HG03354 (cell line): ENCODE results near the gene PKP2.
"Not testable (repeated sequence)": the region's sequence is repeated elsewhere in the genome, so short reads cannot be mapped to it uniquely, and the experiment has no call there.

ENCODE experiments used
- ATAC-seq: cut with Tn5 transposase; IDR thresholded peaks from one replicate; pipeline ENCODE4 v1.9.1; 2021; ENCODE audit warnings: mild to moderate bottlenecking; ENCODE audit not compliant: unreplicated experiment, poor library complexity, severe bottlenecking

Gene PKP2

DNA sequence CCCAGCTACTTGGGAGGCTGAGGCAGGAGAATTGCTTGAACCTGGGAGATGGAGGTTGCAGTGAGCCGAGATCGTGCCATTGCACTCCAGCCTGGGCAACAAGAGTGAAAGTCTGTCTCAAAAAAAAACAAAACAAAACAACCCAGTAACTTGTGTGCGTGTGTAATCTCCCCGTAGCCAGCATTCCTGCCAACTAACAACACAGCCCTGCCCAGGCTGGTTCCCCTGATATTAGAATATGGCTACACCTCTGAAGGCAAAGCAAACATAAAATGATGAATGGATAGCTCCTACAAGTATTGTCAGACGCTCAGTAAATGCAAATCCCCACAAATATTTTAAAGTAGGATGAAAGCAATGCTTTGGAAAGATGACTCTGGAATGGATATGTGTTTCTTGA, 24.2 kb downstream of the PKP2 start:
- not testable (repeated sequence) for ATAC-seq

DNA sequence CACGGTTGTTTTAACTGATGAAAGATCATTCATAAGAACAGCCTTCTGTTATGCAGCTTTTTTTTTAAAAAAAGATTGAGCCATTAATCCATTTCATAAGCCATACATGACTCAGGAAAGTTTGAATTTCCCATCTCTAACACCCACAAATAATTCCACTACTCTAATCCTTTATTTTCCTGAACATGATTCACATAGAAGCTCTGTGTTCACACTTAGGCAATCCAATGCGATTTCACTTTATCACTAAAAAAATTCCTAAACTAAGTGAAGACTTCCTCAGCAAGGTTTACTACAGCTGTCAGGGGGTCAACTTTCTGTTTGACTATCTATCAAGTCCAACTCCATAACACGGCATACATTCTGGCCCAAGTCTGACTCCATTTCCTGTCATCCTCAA, 25.9 kb downstream of the PKP2 start:
- no peak for ATAC-seq

DNA sequence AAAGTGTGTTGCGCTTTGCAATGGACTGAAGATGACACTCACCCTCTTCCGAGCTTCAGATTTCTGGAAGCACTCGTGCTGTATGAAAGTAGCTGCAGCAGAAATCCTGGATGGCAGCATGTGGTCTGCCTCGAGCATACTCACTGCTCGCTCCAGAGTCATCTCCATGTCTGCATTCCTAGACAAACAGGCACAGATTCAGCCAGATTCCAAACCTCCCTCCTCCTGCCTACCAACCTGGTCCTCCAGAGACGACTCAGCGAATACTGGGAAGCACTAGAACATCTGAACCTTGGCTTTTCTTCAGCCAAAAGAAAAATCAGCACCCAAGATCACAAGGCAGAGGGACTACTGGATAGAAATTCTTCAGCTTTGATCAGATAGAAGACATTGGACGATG, 27.7 kb downstream of the PKP2 start:
- ATAC-seq = no peak

DNA sequence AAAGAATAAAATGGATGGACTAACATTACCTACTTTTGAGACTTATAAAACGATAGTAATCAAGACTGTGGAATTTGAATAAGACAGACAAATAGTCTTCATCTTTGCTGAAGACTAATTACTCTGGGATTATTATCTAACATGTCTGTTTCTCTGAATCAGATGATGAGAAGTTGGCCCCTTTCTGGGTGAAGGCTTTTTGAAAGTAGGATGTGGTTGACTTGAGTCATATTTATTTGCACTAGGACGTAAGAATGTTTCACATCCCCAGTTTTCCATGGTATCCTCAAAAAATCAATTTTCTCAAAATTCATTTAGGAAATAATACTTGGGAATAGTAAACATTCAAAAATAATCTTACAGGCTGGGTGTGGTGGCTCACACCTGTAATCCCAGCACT, 31.8 kb downstream of the PKP2 start:
- ATAC-seq = no peak

DNA sequence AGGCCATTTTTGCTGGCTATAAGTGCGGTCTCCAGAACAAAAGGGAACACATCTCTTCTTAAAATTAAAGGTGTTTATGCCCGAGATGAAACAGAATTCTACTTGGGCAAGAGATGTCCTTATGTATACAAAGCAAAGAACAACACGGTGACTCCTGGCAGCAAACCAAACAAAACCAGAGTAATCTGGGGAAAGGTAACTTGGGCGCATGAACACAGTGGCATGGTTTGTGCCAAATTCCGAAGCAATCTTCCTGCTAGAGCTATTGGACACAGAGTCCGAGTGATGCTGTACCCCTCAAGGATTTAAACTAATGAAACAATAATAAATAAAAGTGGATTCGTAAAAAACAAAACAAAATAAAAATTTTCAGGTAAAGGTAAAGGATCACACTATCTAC, 33.4 kb downstream of the PKP2 start:
- no peak for ATAC-seq

DNA sequence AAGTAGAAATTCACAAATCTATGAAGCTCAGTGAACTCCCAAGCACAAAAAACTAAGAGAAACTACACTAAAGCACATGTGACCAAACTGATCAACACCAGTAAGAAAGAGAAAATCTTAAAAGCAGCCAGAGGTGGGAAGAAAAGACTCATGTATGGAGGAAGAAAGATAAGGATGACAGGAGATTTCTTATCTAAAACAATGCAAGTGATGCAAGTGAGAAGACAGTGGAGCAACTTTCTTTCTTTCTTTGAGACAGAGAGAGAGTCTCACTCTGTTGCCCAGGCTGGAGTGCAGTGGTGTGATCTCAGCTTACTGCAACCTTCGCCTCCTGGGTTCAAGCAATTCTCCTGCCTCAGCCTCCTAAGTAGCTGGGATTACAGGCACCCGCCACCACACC, 34.9 kb downstream of the PKP2 start:
- ATAC-seq = not testable (repeated sequence)

DNA sequence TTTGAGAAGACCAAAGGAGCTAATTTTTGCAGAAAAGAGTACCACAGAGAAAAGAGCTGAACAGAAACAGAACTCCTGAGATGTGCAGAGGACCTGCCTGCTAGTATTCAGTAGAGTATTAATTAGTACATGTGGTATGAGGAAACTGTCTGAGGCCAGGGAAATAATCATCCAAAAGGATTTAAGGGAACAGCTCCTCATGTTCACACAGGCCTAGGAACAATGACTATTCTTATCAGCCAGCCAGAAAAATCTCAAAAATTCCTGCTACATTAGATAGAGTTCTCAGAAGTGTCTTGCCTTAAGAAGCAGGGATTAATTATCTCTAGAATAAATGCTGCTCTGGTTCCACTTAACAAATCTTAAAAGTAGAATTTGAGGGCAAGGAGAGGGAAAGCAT, 36.4 kb downstream of the PKP2 start:
- no peak for ATAC-seq

DNA sequence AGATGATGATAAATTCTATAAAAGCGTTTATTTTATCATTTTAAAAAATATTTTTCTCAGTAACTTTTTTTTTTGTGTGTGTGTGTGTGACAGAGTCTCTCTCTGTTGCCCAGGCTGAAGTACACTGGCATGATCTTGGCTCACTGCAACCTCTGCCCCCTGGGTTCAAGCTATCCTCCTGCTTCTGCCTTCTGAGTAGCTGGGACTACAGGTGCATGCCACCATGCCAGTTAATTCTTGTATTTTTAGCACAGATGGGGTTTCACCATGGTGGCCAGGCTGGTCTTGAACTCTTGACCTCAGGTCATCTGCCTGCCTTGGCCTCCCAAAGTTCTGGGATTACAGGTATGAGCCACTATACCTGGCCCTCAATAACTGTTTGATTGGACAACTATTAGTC, 37.2 kb downstream of the PKP2 start:
- no peak for ATAC-seq

DNA sequence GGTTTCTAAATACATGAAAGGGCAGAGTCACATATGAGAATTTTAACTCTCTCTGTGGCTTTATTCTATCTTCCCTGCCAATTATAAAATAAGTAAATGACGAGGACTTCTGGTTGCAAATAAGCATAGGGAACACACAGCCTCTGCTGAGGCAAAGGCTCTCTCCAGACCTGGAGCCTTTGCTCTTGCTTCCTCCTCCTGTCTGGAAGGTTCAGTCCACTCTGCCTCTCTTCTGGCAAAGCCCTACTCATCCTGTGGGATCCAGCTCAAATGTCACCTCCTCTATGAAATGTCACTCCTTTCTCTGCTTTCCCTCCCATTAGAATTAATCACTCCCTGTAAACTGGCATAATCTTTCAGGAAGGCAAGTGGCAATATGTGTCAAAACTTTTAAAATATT, 41.9 kb downstream of the PKP2 start:
- no peak for ATAC-seq

DNA sequence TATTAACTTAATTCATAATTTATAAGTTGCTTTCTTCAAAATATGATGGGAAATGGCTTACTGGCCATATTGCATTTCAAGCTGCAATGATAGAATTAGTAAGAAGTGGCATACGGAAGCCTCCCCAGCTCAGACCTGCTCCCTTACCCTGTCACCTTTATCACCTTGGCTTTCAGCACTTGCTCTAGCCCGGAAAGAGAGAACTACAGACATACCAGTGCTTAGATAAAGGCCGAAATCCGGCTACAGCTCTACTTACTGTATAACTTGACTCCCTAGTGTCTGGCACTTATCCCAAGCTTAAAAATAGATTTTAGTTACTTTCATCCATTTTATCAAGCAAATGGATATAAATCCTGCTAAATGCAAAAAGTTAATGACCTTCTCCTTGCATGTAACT, 42.5 kb downstream of the PKP2 start:
- ATAC-seq = no peak

DNA sequence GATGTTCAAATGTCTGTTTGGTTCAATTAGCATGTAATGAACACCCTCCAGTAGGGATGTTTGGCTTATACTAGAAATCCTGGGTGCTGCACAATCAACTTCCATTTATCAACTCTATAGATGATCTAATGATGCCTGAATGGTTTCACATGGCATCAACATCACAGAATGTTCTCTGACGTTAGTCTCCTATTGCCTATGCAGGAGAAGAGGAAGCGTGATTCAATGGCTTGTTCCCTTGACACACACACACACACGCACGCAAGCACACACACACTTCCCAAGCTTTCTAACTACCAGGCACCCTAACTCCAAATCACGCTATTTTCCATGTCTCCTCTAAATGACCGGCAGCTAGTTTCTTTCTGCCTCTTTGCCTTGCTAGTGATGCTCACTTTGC, 49.3 kb downstream of the PKP2 start:
- no peak for ATAC-seq

DNA sequence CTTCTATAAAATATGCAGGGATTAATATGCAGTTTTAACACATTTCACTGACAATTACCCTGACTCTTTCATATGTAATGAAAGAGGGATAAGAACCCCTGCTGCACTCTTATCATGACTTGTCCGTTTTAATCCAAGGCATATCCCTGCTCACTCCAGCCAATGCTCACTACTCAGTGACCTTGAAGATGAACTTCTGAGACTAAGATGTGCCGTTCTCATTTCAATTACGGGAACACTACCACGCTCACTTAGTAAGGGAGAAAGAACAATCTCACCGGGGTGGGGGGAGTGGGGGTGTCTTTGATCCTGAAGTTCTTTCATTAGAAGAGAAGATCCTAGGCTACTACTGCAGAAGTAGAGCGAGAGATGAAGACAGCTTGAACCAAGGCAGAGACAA, 50.5 kb downstream of the PKP2 start:
- no peak for ATAC-seq

DNA sequence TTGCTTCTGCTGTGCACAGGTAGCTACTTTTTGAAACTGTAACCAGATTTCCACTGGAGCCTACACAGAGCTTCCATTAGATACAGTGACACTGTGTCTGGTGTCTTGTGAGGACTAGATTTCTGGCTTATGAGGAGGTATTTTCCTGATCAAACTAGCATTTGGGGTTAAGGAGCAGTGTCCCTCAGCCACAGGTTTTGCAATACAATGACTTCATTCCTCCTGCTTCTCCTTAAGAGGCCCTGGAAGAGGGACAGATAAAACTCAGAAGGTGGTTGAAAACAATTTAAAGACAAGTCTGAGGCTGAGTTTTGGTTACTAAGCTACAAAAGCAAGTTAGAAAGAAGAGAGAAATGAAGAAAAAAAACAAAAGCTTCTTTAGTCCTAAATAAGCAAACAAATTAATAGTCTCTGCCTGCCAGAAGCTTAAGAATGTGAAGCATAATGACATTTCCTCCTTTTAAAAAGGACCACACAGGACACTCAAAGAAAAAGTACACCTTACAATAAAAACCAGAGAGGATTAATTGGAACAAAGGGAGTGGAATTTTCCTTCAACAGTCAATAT, 53.0 kb downstream of the PKP2 start:
- no peak for ATAC-seq

DNA sequence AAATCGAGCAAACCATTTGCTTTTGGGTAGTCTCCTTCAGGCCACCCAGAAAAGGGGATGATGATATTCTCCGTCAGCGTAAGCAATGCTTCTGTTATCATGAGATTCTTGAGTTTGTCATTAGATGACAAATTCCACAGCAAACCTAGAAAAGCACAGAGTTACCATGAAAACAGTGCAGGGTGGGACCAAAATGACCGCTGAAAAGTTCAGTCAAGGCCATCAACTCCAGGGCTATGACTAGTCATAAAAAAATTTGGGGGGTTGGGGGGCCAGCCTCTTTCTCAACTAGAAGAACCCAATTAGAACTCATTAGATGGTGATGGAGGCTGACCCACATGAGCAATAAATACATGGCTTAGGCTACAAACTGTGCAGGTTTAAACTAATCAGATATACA, 55.5 kb downstream of the PKP2 start:
- no peak for ATAC-seq

DNA sequence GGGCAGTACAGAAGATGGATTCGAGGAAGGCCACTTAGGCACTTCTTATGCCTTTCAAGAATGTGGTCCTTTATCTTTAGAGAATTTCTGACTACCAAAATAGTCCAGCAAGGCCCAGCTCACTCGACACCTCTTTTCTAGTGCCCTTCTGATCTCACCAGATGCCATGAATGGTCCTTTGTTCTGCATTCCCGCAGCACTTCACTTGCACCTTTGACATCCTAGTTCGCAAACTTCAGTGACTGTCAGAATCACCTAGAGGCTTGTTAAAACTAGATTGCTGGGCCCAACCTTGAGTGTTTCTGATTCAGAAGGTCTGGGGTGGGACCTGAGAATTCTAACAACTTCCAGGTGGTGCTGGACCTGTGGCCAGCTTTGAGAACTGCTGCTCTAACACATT, 56.7 kb downstream of the PKP2 start:
- ATAC-seq = no peak

DNA sequence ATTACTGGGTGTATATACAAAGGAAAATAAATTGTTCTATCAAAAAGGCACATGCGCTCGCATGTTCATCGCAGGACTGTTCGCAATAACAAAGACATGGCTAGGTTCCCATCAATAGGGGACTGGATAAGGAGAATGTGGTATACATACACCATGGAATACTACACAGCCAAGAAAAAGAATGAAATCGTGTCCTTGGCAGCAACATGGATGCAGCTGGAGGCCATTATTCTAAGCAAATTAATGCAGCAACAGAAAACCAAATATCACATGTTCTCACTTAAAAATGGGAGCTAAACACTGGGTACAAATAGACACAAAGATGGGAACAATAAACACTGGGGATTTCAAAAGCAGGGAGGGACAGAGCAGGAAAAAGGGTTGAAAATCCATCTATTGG, 58.6 kb downstream of the PKP2 start:
- ATAC-seq = no peak

DNA sequence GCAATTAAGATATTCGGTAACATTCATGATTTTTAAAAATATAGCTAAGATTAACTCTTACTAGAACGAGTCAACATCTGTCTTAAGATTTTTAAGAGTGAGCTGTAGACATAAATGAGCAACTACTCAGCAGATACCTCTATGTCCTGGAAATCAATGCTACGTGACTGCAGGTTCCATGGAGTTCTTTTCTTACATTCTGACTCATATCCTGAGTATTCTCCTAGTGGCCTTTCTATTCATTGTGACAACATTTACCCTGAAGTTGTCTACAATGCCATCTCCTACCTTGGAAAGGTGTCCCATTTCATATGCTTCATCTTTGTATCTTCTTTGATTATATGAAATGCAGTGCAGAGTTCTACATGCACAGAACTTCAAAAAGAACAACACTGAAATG, 59.9 kb downstream of the PKP2 start:
- no peak for ATAC-seq

DNA sequence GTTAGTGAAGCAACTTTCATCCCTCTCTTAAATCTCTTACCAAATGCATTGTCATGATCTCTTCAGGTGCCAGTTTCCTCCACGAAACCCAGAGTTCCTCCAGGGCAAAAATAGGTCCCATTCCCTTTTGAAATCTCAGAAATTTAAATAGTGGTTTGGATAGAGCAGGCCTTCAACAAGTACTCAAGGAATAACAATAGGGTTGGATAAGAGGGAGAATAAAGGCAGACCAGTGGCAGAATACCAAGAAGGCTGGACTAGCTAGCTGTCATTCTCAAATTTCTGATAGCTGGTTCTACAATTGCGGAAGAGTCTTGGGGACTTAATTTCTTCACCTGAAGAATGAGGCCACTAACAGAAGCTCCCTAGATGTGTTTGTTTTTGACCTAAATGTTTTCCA, 62.5 kb downstream of the PKP2 start:
- no peak for ATAC-seq

DNA sequence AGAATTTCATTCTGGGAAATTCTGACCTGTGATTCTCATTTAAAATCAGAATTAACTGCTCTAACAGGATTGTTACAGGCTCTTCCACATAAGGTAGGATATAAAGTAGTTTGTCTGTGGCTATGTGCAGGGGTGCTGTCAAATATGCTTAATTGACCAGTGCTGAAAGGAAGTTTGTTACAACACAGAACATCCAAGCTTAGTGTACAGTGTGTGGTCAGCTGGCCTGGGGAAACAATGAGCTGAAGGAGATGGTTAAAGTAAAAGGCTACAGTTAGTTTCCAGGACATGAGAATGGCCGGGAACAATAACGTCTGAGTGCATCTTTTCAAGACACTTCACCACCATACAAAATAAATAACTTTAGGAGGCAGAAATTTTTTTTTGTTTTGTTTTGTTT, 68.0 kb downstream of the PKP2 start:
- no peak for ATAC-seq

DNA sequence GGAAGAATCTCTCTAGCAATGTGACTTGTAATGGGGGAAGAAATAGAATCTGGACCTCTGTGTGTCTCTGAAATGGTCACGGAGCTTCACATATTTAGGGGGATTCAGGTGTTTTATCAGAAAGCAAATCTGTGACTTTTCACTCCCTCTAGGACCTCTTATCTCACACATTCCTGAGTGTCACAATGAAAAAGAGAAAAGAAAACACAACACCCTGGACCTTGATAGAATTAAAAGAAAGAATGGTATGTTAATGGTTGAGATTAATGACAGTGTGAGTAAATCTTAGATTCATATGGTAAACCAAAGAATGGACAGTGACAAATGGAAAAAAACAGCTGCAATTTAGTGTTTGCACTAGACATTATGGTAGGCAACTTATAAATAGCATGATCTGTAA, 68.5 kb downstream of the PKP2 start:
- ATAC-seq = no peak

DNA sequence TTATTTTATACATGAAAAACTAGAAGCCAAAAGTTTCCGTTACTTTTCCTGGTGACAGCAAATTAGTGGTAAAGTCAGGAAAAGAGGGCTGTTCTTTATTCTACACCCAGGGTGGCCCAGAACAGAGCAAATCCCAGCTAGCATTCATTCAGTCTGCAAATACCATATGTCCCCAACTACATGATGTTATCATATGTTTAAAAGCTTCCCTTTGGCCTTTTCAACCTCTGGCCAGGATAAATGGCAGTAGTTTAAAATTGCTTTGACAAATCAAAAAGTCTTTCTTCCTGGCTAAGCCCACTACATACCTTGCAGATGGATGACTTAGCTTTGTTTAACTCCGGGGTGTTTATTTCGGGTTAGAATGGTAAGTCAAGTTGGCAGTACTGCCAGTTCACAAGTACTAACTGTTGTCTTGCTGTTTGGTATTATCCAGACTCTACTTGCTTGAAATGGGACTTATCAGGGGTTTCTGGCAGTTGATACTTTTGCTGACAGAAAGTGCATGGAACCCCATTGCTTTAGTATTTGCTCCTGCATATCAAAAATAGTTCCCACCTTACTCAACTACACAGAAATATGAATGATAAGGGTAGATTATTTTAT, 69.7 kb downstream of the PKP2 start:
- ATAC-seq = no peak

DNA sequence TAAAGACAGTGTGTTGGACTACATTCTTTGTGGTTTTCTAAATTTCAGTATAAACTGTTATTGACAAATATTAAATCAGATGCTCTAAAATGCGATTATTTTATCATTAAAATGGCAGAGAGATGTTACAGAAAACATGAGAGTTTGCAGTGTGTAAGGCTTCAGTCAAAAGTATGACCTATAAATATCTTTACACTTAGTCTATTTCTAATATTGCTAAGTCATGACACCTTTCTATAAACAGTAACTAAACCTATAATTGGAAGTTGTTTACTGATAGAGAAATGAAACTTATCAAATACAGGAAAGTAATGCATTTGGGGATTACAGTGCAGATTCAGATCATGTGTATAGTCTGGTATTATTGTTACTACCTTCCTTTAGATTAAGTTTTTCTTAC, 72.0 kb downstream of the PKP2 start:
- ATAC-seq = no peak
